H9 (cell line): ENCODE measurements around the gene SORCS2. TPM values are rescaled to one million over a fixed set of nuclear protein-coding genes. Genes with fewer than 3 reads are reported as not detected.

Experiments
- DNase-seq: peaks from one replicate; pipeline ENCODE4 v3.0.0-alpha.2; 2017
- H2AFZ ChIP-seq: one replicate; pipeline ENCODE4 v1.6.1; 2013; ENCODE audit warnings: mild to moderate bottlenecking, low read length, control low read depth, moderate library complexity
- H2AK5ac ChIP-seq: 2 replicates; pipeline ENCODE4 v1.6.1; 2013; ENCODE audit warnings: low read length, control low read depth, mixed read lengths; ENCODE audit not compliant: insufficient read length
- H2BK120ac ChIP-seq: one replicate; pipeline ENCODE4 v1.6.1; 2013; ENCODE audit warnings: low read depth, mild to moderate bottlenecking, low read length, control low read depth, inconsistent platforms; ENCODE audit not compliant: poor library complexity, severe bottlenecking
- H2BK12ac ChIP-seq: 2 replicates; pipeline ENCODE4 v1.6.1; 2013; ENCODE audit warnings: low read length, control low read depth, mixed read lengths, low read depth; ENCODE audit not compliant: insufficient read length
- H2BK15ac ChIP-seq: 2 replicates; pipeline ENCODE4 v1.6.1; 2013; ENCODE audit warnings: low read depth, low read length, control low read depth
- H2BK20ac ChIP-seq: one replicate; pipeline ENCODE4 v1.6.1; 2013; ENCODE audit warnings: low read depth, mild to moderate bottlenecking, low read length, control low read depth, inconsistent platforms; ENCODE audit not compliant: poor library complexity, severe bottlenecking
- H2BK5ac ChIP-seq: 2 replicates; pipeline ENCODE4 v1.6.1; 2013; ENCODE audit warnings: low read length, control low read depth, mixed read lengths; ENCODE audit not compliant: insufficient read length
- H3K14ac ChIP-seq: 2 replicates; pipeline ENCODE4 v1.6.1; 2013; ENCODE audit warnings: low read length, control low read depth; ENCODE audit not compliant: insufficient read depth
- H3K18ac ChIP-seq: 2 replicates; pipeline ENCODE4 v1.6.1; 2013; ENCODE audit warnings: low read depth, mild to moderate bottlenecking, mixed read lengths, low read length, control low read depth; ENCODE audit not compliant: insufficient read length
- H3K23ac ChIP-seq: 2 replicates; pipeline ENCODE4 v1.6.1; 2013; ENCODE audit warnings: low read length, control low read depth, mixed read lengths, low read depth; ENCODE audit not compliant: insufficient read length
- H3K23me2 ChIP-seq: 2 replicates; pipeline ENCODE4 v1.6.1; 2013; ENCODE audit warnings: low read depth, mild to moderate bottlenecking, mixed read lengths, low read length, control low read depth; ENCODE audit not compliant: insufficient read length, poor library complexity, severe bottlenecking
- H3K27ac ChIP-seq: 2 replicates; pipeline ENCODE4 v1.5.1; 2013; ENCODE audit warnings: low read length, control low read depth, mixed read lengths, low read depth; ENCODE audit not compliant: insufficient read length
- H3K27me3 ChIP-seq: 2 replicates; pipeline ENCODE4 v1.6.1; 2013; ENCODE audit warnings: low read length, control low read depth, inconsistent platforms; ENCODE audit not compliant: insufficient read depth
- H3K4ac ChIP-seq: 2 replicates; pipeline ENCODE4 v1.6.1; 2013; ENCODE audit warnings: low read depth, mild to moderate bottlenecking, control low read depth, inconsistent platforms, low read length, moderate library complexity
- H3K4me1 ChIP-seq: 2 replicates; pipeline ENCODE4 v1.6.1; 2013; ENCODE audit warnings: low read length, control low read depth, inconsistent platforms; ENCODE audit not compliant: insufficient read depth
- H3K4me2 ChIP-seq: 2 replicates; pipeline ENCODE4 v1.6.1; 2013; ENCODE audit warnings: low read length, control low read depth, mixed read lengths; ENCODE audit not compliant: insufficient read length, insufficient read depth
- H3K56ac ChIP-seq: 2 replicates; pipeline ENCODE4 v1.6.1; 2013; ENCODE audit warnings: low read depth, mild to moderate bottlenecking, mixed read lengths, low read length, control low read depth; ENCODE audit not compliant: insufficient read length
- H3K79me1 ChIP-seq: 2 replicates; pipeline ENCODE4 v1.6.1; 2013; ENCODE audit warnings: low read depth, mild to moderate bottlenecking, moderate library complexity, low read length, control low read depth, inconsistent platforms; ENCODE audit not compliant: insufficient read depth, poor library complexity, severe bottlenecking
- H3K79me2 ChIP-seq: 2 replicates; pipeline ENCODE4 v1.6.1; 2013; ENCODE audit warnings: low read length, control low read depth, inconsistent platforms; ENCODE audit not compliant: insufficient read depth
- H3K9ac ChIP-seq: 2 replicates; pipeline ENCODE4 v1.6.1; 2013; ENCODE audit warnings: low read length, control low read depth, mixed read lengths; ENCODE audit not compliant: insufficient read length; ENCODE audit errors: extremely low read depth
- H3K9me3 ChIP-seq: one replicate; pipeline ENCODE4 v1.6.1; 2013; ENCODE audit warnings: low read depth, low read length, inconsistent platforms; ENCODE audit not compliant: control insufficient read depth
- H3T11ph ChIP-seq: one replicate; pipeline ENCODE4 v1.6.1; 2013; ENCODE audit warnings: mild to moderate bottlenecking, low read length, control low read depth, inconsistent platforms
- H4K20me1 ChIP-seq: one replicate; pipeline ENCODE4 v1.6.1; 2013; ENCODE audit not compliant: control insufficient read depth, insufficient read length, insufficient read depth
- H4K5ac ChIP-seq: 2 replicates; pipeline ENCODE4 v1.6.1; 2013; ENCODE audit warnings: low read depth, mild to moderate bottlenecking, mixed read lengths, low read length, control low read depth; ENCODE audit not compliant: insufficient read length
- H4K8ac ChIP-seq: replicated peaks from 2 replicates; pipeline ENCODE4 v1.6.1; 2013; ENCODE audit warnings: low read length, control low read depth, mixed read lengths, low read depth; ENCODE audit not compliant: insufficient read length
- H4K91ac ChIP-seq: 2 replicates; pipeline ENCODE4 v1.6.1; 2013; ENCODE audit warnings: low read depth, mild to moderate bottlenecking, moderate library complexity, mixed read lengths, low read length, control low read depth; ENCODE audit not compliant: insufficient read length
- H3K27ac Mint-ChIP-seq, 3 experiments: 2 replicates in 2 of 3; 3 replicates in 1 of 3; pipeline ENCODE4 v1.8.0; 2020 to 2021; ENCODE audit warnings: mixed read lengths in 3 of 3, mild to moderate bottlenecking in 1 of 3, moderate library complexity in 1 of 3
- H3K27me3 Mint-ChIP-seq: 2 replicates; pipeline ENCODE4 v1.8.0; 2021; ENCODE audit warnings: low read depth, mild to moderate bottlenecking, moderate library complexity, mixed read lengths
- H3K36me3 Mint-ChIP-seq, 3 experiments: 2 replicates in 2 of 3; 3 replicates in 1 of 3; pipeline ENCODE4 v1.8.0; 2020 to 2021; ENCODE audit warnings: low read depth in 3 of 3, mixed read lengths in 3 of 3; ENCODE audit not compliant: insufficient read depth in 1 of 3
- H3K4me1 Mint-ChIP-seq, 2 experiments: 2 replicates each; pipeline ENCODE4 v1.8.0; 2020; ENCODE audit warnings: mixed read lengths in 2 of 2
- H3K4me3 Mint-ChIP-seq, 2 experiments: 2 replicates in 1 of 2; 3 replicates in 1 of 2; pipeline ENCODE4 v1.8.0; 2020 to 2021; ENCODE audit warnings: mild to moderate bottlenecking in 2 of 2, mixed read lengths in 2 of 2, moderate library complexity in 1 of 2
- H3K9me3 Mint-ChIP-seq, 2 experiments: 2 replicates in 1 of 2; 3 replicates in 1 of 2; pipeline ENCODE4 v1.8.0; 2020; ENCODE audit warnings: mild to moderate bottlenecking in 2 of 2, mixed read lengths in 2 of 2, moderate library complexity in 1 of 2
- CTCF ChIP-seq: fragments of 200-600 bp; sonication (generic); conservative IDR thresholded peaks from 3 replicates; pipeline ENCODE4 v1.8.0; 2021; ENCODE audit warnings: antibody characterized with exemption, mild to moderate bottlenecking
- WGBS: extraction: QIAGEN DNeasy Blood & Tissue Kit; methylation state at CpG from one replicate; pipeline ENCODE4 v1.1.7; 2013; ENCODE audit warnings: missing lambda C conversion rate, low lambda C conversion rate, mixed read lengths; ENCODE audit not compliant: insufficient read length; ENCODE audit errors: extremely low coverage; 5-methylcytosine and 5-hydroxymethylcytosine counted together
- total RNA-seq: library from RNA; stranded (reverse); gene quantifications from 2 replicates; pipeline ENCODE4 v1.2.1, GENCODE V29; 2021

SORCS2 gene
- total RNA-seq, 1 experiment from 2014 or later, result 0.57 TPM

- H4K5ac ChIP-seq, result no peak overlapping the region
- peaks cover 15 to 19% of the 10 kb centered on the region in 2 experiments for H3K4me1 Mint-ChIP-seq
- H3K9ac ChIP-seq, result no peak overlapping the region
- H2BK12ac ChIP-seq, result no peak overlapping the region
- no peak overlapping the region for H3K4me2 ChIP-seq
- no peaks in the 10 kb centered on the region for H3K27me3 ChIP-seq
- H3K4me1 ChIP-seq, result no peaks in the 10 kb centered on the region; the same call in 1 of the 2 replicates
- H3K79me1 ChIP-seq, result no peaks in the 10 kb centered on the region
- no peak overlapping the region for H3K4me3 Mint-ChIP-seq
- H4K20me1 ChIP-seq, result no peaks in the 10 kb centered on the region
- no peak overlapping the region for H2BK120ac ChIP-seq
- no peak overlapping the region for H3K23ac ChIP-seq
- no peak overlapping the region for H2BK5ac ChIP-seq
- H4K91ac ChIP-seq, result no peak overlapping the region
- peaks cover 0 to under 1% of the 10 kb centered on the region in 2 experiments; a peak in 1 of 5 replicates for H3K9me3 Mint-ChIP-seq
- no peak overlapping the region for H2BK15ac ChIP-seq
- no peak overlapping the region for H3K56ac ChIP-seq
- no peaks in the 10 kb centered on the region for H3K36me3 Mint-ChIP-seq
- no peak overlapping the region for H3K4ac ChIP-seq
- H2AK5ac ChIP-seq, result no peak overlapping the region
- H3K27ac ChIP-seq, result no peak overlapping the region
- no peak overlapping the region for H2AFZ ChIP-seq
- H3K18ac ChIP-seq, result no peak overlapping the region
- no peaks in the 10 kb centered on the region for H3K79me2 ChIP-seq
- H3K27ac Mint-ChIP-seq, result no peak overlapping the region
- H3K23me2 ChIP-seq, result no peaks in the 10 kb centered on the region
- no peak overlapping the region for H3T11ph ChIP-seq
- H3K9me3 ChIP-seq, result no peaks in the 10 kb centered on the region
- H4K8ac ChIP-seq, result no peak overlapping the region
- peaks cover 10% of the 10 kb centered on the region for H3K27me3 Mint-ChIP-seq
- H2BK20ac ChIP-seq, result no peak overlapping the region
- no peak for DNase-seq
- no CpG with 5 or more reads among the region's 25 CpGs for WGBS
- H3K14ac ChIP-seq, result no peak overlapping the region
- TF ChIP-seq CTCF, result no peak
These were observed 443.3 kb downstream of the SORCS2 start for GRCh38 chr4:7635445-7636239.
